Nephron (organoid): Measurements from ENCODE around the gene PKDREJ.

Source experiments
- H3K27ac Mint-ChIP-seq, 3 experiments: 2 replicates each; pipeline ENCODE4 v1.8.0; 2020; ENCODE audit warnings: mixed read lengths in 3 of 3, mild to moderate bottlenecking in 2 of 3, moderate library complexity in 1 of 3
- H3K27me3 Mint-ChIP-seq: 2 replicates; pipeline ENCODE4 v1.8.0; 2021; ENCODE audit warnings: low read depth, mild to moderate bottlenecking, moderate library complexity, mixed read lengths
- H3K36me3 Mint-ChIP-seq: 2 replicates; pipeline ENCODE4 v1.8.0; 2020; ENCODE audit warnings: low read depth, mixed read lengths
- H3K4me1 Mint-ChIP-seq: 2 replicates; pipeline ENCODE4 v1.8.0; 2020; ENCODE audit warnings: mixed read lengths
- H3K4me3 Mint-ChIP-seq, 3 experiments: 2 replicates each; pipeline ENCODE4 v1.8.0; 2020; ENCODE audit warnings: mild to moderate bottlenecking in 3 of 3, mixed read lengths in 3 of 3, moderate library complexity in 2 of 3
- H3K9me3 Mint-ChIP-seq: 2 replicates; pipeline ENCODE4 v1.8.0; 2020; ENCODE audit warnings: mixed read lengths
- TF ChIP-seq, protein P1 (sequence below), 3 experiments: fragments of 200-600 bp; sonication (generic); IDR thresholded peaks; one replicate each; pipeline ENCODE4 v1.5.0; 2021; ENCODE audit warnings: antibody characterized with exemption in 3 of 3; ENCODE audit not compliant: unreplicated experiment in 3 of 3

The PKDREJ gene

DNA sequence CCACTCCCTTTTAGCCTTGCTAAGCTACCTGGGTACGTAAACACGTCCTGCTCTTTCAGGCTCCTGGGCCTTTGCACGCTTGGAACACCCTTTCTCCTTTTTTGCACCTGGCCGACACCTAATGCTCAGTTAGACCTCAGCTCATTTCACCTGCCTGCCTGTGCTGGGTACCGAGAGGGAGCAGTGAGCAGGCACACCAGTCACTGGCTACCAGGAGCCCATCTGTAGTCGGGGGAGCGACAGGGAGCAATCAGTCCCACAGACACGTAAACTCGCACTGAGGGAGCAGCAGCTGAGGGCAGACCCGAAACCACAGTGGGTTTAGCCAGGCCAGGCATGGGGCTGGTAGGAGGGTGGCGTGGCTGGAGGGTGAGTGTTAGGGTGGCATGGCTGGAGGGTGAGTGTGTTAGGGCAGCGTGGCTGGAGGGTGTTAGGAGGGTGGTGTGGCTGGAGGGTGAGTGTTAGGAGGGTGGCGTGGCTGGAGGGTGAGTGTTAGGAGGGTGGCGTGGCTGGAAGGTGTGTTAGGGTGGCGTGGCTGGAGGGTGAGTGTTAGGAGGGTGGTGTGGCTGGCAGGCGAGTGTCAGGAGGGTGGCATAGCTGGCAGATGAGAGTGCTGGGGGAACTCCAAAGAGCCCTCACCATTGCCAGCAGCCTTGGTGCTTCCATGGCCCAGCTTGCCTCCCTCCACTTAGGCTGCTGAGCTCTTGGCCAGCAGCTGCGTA, 27.1 kb upstream of the PKDREJ start:
- Mint-ChIP-seq H3K27me3 (peaks cover 9% of the 10 kb centered on the region), H3K27ac (no peak overlapping the region), H3K9me3 (no peaks in the 10 kb centered on the region), H3K36me3 (peaks cover 35% of the 10 kb centered on the region), H3K4me3 (no peak overlapping the region), H3K4me1 (no peaks in the 10 kb centered on the region)
- TF ChIP-seq, protein P1, sequence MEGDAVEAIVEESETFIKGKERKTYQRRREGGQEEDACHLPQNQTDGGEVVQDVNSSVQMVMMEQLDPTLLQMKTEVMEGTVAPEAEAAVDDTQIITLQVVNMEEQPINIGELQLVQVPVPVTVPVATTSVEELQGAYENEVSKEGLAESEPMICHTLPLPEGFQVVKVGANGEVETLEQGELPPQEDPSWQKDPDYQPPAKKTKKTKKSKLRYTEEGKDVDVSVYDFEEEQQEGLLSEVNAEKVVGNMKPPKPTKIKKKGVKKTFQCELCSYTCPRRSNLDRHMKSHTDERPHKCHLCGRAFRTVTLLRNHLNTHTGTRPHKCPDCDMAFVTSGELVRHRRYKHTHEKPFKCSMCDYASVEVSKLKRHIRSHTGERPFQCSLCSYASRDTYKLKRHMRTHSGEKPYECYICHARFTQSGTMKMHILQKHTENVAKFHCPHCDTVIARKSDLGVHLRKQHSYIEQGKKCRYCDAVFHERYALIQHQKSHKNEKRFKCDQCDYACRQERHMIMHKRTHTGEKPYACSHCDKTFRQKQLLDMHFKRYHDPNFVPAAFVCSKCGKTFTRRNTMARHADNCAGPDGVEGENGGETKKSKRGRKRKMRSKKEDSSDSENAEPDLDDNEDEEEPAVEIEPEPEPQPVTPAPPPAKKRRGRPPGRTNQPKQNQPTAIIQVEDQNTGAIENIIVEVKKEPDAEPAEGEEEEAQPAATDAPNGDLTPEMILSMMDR (IDR thresholded peaks at IDR 0.05; ENCODE audit: unreplicated experiment in 3 of 3), result no peak

DNA sequence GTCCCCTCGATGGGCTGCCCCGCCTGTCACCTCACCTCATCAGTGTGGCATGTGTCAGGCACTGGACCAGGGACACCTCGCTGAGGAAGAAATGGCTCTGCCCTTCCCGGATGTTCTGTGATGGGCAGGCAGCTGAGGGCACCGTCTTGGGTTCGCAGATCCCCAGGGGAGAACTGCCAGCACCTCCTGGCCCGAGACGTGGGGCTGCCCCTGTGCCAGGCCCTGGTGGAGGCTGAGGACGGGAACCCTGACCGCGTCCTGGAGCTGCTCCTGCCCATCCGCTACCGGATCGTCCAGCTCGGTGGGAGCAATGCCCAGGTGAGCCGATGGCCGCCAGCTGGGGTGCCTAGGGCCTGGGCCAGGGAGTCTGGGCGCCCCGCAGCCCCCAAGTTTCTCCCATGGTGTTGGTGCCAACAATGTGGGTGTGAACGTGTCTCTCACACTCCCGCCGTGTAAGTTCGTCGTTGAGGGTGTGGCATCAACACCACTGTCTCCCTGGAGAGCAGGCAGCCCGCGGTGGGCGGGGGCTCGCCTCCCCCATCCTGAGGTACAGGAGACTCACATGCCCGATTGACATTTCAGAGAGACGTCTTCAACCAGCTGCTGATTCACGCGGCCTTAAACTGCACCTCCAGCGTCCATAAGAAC, 26.2 kb upstream of the PKDREJ start:
- Mint-ChIP-seq H3K27me3 (peaks cover 9% of the 10 kb centered on the region), H3K27ac (no peak overlapping the region), H3K4me3 (no peak overlapping the region), H3K4me1 (no peaks in the 10 kb centered on the region), H3K36me3 (peaks cover 40% of the 10 kb centered on the region), H3K9me3 (no peaks in the 10 kb centered on the region)
- TF ChIP-seq, protein P1 (IDR thresholded peaks at IDR 0.05; ENCODE audit: unreplicated experiment in 3 of 3), result no peak

DNA sequence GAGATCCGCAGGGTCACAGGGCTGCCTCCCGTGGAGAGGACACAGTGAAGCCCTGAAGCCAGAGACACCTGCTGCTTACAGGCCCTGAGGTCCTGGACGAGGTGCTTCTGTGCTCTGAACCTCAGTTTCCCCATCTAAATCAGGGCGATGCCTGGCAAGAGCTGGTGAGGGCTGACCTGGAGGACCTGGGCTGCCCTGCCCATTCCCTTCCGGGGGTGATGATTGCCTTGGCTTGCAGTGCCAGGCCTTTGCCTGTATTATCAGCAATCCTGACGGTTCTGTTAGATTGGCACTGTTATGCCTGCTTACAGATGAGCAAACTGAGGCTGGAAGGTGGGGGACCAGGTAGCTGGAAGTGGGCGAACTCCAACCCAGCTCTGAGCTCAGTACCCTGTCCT, 25.7 kb upstream of the PKDREJ start:
- Mint-ChIP-seq H3K27ac (no peak overlapping the region), H3K9me3 (no peaks in the 10 kb centered on the region), H3K4me3 (no peak overlapping the region), H3K36me3 (peaks cover 45% of the 10 kb centered on the region), H3K27me3 (peaks cover 5% of the 10 kb centered on the region), H3K4me1 (no peaks in the 10 kb centered on the region)
- TF ChIP-seq, protein P1 (IDR thresholded peaks at IDR 0.05; ENCODE audit: unreplicated experiment in 3 of 3), result no peak

DNA sequence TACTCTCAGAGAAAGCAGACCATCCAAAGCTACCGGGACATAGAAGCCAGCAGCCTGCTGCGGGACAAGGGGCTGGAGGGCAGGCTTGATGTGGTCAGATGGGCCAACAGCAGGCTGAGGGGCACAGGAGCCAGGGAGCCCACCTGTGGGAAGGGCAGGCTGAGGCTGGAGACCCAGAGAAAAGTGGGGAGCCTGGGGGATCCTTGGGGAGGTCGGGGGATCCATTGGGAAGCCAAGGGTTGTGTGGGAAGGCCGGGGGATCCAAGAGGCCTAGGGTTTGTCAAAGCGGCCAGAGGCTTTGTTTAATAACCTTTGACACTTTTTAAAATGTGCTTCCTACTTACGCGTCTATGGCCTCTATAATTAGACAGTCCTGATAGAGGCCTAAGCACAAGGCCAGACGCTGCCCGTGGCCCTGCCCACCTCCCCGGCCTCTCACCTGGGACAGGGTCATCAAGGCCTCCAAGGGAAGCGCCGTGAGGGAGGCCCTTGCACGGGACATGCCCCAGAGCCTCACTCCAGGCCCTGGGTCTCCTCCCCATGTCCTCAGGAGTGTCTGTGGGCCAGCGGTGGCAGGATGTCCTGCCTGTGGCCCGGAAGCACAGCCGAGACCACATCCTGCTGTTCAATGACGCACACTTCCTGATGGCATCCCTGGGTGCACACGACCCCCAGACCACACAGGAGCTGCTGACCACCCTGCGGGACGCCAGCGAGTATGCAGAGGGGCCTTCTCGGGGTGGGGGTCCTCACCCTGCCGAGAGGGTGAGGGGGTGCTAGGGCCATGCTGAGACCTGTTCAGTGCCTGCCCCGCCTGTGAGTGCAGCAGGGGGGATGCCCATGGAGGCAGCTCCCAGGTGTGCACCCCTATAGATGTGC, 25.0 kb upstream of the PKDREJ start:
- peaks cover under 1% of the 10 kb centered on the region for H3K27me3 Mint-ChIP-seq
- no peaks in the 10 kb centered on the region for H3K9me3 Mint-ChIP-seq
- TF ChIP-seq, protein P1 (IDR thresholded peaks at IDR 0.05; ENCODE audit: unreplicated experiment in 3 of 3), result no peak
- H3K4me1 Mint-ChIP-seq, result no peaks in the 10 kb centered on the region
- no peak overlapping the region for H3K27ac Mint-ChIP-seq
- H3K36me3 Mint-ChIP-seq, result peaks cover 39% of the 10 kb centered on the region
- H3K4me3 Mint-ChIP-seq, result no peak overlapping the region

DNA sequence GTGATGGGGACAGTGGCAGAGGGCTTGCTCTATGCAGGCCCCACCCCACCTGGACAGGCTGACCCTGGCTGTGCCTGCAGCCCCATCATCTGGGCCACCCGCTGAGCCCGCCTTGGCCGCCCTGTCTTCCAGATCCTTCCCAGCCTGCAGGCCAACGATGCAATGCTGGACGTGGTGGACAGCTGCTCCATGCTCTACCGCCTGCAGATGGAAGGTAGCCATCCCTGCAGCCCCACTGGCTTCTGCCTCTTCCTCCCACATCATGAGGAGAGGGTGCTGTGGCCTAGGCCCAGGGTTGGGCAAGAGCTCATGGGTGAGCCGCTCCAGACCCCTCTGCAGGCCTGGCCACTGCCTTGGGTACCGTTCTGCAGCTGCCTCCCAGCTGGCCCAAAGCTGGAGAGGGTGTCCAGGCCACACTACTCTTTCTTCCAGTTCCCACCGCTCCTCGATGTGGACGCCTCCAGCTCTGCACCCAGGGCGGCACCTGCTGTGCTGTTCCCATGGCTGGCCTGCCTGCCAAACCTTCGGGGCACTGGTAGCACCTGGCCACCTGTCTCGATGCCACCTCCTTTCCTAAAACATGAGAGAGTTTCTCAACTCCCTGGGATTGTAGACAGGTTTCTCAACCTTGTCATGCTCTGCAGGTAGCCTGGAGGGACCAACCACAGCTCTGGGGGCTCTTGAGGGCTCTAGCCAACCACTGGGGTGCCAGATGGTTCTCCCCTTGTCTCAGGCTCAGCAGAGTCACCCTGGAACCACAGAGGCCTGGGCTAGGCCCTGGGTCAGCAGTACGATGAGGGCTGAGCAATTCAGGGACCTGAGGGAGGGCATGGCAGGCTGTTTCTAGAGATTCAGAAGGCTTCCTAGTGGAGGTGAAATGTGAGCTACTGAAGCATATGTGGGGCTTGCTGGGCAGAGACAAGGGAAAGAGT, 24.1 kb upstream of the PKDREJ start:
- Mint-ChIP-seq H3K27ac (no peak overlapping the region), H3K9me3 (no peaks in the 10 kb centered on the region), H3K4me3 (no peak overlapping the region), H3K4me1 (no peaks in the 10 kb centered on the region), H3K27me3 (no peaks in the 10 kb centered on the region), H3K36me3 (peaks cover 31% of the 10 kb centered on the region)
- TF ChIP-seq, protein P1 (IDR thresholded peaks at IDR 0.05; ENCODE audit: unreplicated experiment in 3 of 3), result no peak
